Stimulated activated CD8-positive, alpha-beta memory T cell treated with anti-CD3 and anti-CD28 coated beads, Interleukin-12 subunit alpha, Interleukin-12 subunit beta, amount 100 ng/mL, for 1 hour (primary cell): ENCODE results near the gene NLGN4Y.

Experiments
- DNase-seq: peaks from one replicate; pipeline ENCODE4 v3.0.0-alpha.2; 2020; ENCODE audit warnings: low read depth

Gene NLGN4Y

GRCh38 chrY:14524272-14525231 is at the start of gene NLGN4Y:
TSS of gene NLGN4Y (plus strand) at chrY:14524529. CDS start at chrY:14622120, 97,591 bp downstream.
- no peak for DNase-seq

- DNase-seq = no peak
Observed at GRCh38 chrY:14485935-14486334, 38.4 kb upstream of the NLGN4Y start.

DNA sequence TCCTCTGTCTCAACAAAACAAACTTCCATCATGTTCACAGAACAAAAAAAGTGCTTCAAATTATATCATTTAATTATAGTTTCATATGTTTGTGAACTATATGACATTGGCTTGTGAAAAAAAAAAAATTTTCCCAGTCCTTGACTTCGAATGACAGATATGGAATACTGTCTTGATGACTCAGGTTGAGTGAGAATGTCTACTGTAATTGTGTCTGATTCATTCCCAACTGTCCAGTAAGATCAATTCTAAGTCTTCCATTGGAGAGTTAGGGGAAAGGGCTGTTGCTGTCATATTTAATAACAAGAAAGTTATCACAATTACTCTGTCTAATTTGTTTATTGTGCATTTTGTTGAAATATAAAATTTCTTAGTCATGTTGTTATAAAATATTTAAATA is 34.1 kb upstream of the NLGN4Y start:
- no peak for DNase-seq

DNA sequence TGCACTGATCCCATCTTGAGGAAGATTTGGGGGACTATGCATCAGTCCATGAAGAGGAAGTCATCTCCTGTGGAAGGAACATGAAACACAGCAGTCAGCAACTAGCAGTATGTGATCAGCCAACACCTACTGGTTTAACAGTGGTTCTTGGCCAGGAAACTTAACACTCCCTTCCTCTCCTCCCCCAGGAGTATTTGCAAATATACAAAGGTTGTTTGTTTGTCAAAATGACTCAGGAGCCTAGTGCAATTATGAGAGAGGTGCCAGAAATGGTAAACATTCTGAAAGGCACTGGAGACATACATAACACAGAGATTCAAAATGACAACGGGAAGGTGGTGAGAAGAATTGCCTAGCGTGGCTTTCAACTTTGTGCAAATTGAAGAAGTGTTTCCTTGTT is 26.3 kb upstream of the NLGN4Y start:
- no peak for DNase-seq

GRCh38 chrY:14504592-14504991 is 19.7 kb upstream of the NLGN4Y start:
- DNase-seq = no peak

DNA sequence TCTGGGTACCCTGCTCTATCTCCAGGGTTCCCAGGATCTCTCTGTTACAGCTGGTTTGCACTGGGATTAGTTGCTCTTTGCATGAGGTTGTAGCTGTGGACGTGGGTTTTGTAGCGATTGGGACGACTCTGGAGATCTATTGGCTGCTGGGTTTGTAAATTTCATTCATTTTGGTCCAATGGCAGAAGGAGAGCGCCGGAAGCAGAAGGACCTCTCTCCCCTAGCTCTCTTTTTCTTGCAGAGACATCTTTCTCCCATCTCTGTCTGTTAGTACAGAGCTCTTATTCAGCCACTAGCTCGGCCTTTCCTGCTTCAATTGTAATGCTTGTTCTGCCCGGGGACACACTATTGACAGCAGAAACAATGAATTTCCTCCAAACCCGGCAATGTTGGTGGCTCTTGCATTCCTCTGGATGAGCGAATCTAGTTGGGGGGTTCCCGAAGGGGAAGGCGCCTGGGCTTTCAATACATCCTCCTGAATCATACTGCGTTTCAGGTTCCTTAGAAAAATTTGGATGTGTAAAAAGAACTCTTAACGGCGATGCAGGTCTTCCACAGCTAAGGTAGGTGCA is 1.9 kb upstream of the NLGN4Y start:
- no peak for DNase-seq

DNA sequence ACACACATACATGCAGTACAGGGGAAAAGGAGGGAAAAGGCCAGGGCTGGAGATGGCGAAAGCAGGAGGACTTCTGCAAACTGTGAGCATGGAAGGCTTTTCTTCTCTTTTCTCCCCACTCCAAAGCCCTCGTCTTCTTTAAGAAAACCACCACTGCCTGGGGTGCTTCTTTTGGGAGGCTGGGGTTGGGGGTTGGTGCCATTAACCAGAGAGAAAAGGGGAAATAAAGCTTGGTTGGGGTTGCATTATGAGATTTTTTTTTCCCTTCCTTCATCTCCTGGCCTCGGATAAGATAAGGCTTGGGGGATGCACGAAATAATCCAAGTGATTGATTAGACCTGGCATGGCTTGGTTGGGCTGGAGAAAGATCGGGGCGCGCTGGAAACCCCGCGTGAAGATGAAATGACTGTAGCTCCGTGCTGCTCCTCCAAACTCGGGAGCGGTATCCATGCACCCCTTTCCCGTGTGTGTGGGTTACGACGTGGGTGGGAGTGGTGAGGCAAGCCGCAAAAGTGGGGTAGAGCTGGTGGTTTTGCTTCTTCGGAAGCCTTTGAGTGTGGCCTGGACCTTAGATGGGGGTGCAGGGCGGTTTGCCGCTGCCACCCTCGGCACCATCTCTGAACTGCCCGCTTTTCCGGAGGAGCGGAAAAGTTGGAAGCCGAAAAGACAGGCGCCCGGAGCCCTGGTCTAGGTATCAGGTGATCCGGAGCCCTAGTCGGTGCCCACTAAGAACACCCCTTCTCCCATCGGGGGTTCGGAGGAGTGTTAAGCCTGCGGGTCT is 648 bp upstream of the NLGN4Y start:
- DNase-seq = no peak

GRCh38 chrY:14525315-14525714 is 986 bp downstream of the NLGN4Y start:
- no peak for DNase-seq

DNA sequence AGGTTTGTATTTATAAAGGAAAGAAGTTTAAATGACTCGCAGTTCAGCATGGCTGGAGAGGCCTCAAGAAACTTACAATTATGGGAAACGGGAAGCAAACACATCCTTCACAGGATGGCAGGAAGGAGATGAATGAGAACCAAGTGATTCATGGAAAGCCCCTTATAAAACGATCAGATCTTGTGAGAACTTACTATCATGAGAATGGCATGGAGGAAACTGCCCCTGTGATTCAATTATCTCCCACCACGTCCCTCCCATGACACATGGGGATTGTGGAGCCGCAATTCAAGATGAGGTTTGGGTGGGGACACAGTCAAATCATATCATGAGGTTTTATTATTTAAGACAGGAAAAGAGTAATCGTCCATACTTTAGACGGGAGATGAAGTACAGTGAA is 4.0 kb downstream of the NLGN4Y start:
- DNase-seq = no peak

DNA sequence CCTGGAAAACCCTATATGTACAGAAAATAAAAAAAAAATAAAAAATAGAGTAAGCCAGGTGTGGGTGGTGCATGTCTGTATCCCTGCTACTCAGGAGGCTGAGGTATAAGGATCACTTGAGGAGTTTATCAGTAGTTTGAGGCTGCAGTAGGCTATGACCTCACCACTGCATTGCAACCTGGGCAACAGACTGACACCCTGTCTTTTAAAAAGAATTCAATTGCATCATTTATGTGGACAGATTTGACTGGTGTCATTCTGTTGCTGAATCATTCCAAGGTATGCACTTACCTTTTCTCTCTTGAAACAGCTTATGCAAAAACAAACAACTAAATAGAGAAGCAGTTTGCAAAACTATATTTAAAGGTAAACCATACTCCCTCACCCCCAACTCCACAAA is 12.4 kb downstream of the NLGN4Y start:
- no peak for DNase-seq

DNA sequence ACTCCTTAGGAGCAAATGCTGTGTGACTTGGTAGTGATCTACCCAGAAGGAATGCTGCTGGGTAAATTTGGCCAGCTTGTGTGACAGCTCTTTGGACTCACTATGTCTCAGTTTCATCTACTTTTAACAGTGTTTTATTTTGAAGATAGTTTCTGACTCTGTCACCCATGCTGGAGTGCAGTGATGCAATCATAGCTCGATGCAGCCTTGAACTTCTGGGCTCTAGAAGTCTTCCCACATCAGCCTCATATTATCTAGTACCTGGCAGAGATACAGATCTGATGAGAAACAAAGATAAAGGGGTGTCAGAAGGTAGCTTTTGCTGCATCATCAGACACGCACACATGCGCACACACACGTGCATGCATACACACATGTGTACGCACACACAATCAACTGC is 19.2 kb downstream of the NLGN4Y start:
- DNase-seq = no peak

DNA sequence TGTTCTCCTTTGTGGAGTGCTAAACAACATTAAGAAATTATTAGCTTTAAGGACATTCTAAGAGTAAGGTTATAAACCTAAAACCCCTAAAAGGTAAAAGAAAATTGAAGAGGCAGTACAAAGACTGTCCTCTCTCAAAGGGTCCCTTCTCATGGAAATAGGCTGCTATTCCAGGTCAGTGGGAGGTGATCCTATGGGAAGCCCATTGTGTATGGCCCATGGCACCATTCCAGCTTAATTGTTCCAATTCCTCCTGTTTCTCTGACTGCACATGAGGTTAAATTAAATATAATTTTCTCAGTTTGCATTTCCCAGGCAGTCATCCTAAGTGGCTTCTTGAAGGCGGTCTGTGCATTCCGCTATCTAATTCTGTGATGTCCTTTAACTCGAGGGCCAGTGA is 57.0 kb downstream of the NLGN4Y start:
- DNase-seq = no peak

GRCh38 chrY:14586725-14587124 is 62.4 kb downstream of the NLGN4Y start:
- no peak for DNase-seq

DNA sequence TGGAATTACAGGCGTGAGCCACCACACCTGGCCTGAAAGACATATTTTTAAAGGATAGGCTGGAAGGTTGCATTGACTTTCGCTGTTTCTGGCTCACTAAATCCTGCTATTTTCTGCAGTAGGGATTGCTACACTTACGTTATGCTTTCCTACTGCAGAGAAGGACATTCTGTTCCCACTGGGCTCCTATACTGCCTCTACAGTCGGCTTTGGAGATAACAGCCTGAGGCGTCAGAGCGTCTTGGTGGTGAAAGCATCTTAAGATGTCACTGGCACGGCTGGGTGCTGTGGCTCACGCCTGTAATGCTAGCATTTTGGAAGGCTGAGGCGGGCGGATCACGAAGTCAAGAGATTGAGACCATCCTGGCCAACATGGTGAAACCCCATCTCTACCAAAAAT is 77.0 kb downstream of the NLGN4Y start:
- DNase-seq = no peak

GRCh38 chrY:14617625-14618024 is 93.3 kb downstream of the NLGN4Y start:
- DNase-seq = no peak

- DNase-seq = no peak
Observed at GRCh38 chrY:14618513-14618912, 94.2 kb downstream of the NLGN4Y start.

DNA sequence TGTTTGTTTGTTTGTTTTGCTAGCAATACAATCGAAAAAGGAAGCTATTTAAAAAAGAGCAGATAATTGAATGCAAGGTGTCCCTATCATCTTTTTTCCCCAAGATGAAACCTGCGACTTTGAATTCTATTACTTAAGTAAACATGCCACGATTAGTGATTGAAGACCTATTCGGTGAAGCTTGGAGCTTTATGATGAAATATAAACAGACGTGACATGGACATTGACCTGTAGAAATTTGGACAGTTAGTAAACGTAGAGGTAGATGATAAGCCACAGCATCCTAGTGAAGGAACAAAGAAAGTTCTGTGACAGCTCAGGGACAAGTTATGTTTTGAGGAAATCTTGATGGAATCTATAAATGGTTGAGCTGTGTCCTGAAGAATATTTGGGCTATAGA is 103.9 kb downstream of the NLGN4Y start:
- DNase-seq = no peak

- no peak for DNase-seq
Observed at GRCh38 chrY:14631676-14632075, 107.3 kb downstream of the NLGN4Y start.

DNA sequence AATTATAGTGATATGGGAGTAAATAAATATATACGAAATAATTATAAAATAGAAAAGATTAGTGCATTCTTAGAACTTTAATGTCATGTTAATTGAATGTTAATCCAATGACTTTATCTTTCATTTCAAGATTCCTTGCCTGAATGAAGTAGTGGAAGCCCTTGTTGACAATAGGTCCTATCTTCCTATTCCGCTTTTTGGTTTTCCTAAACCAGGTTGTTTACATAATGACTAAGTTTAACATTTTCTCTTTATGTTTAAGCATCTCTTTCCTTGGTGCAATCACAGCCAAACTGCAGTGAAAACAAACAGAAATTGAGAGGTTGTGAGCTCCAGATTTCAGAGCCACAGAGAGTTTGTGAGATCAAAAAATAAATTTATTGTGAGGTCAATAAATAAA is 109.4 kb downstream of the NLGN4Y start:
- no peak for DNase-seq

GRCh38 chrY:14634954-14635353 is 110.6 kb downstream of the NLGN4Y start:
- no peak for DNase-seq

DNA sequence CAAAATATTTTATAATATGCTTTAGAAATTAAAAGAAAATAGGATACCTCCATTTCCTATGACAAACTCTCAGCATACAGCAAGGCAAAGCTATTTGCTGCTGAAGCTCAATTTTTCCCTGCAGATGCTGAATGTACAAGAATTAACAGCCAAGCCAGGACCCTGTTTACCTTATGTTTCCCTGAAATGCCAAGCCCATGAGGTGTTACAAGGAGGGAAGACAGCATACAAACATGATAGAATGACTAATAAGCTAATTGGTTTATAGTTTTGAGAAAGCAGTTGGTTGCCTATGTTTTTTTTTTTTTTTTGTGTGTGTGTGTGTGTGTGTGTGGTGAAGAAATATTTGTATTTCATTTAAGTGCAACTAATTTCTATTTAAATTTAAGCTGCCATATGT is 113.2 kb downstream of the NLGN4Y start:
- no peak for DNase-seq

- DNase-seq = no peak
Observed at GRCh38 chrY:14641853-14642252, 117.5 kb downstream of the NLGN4Y start.
